H7 (cell line): ENCODE data around the gene GRM2. TPM values are rescaled to one million over a fixed set of nuclear protein-coding genes. Genes with fewer than 3 reads are reported as not detected.
"Not testable (repeated sequence)": the region's sequence is repeated elsewhere in the genome, so short reads cannot be mapped to it uniquely, and the experiment has no call there.

ENCODE experiments used
- DNase-seq: peaks from one replicate; pipeline ENCODE4 v3.0.0; 2012
- H3K27me3 ChIP-seq: 2 replicates; pipeline ENCODE4 v1.6.0; 2011; ENCODE audit warnings: mild to moderate bottlenecking, low read length; ENCODE audit not compliant: control insufficient read depth, insufficient read depth
- H3K36me3 ChIP-seq: replicated peaks from 2 replicates; pipeline ENCODE4 v1.5.1; 2011; ENCODE audit warnings: low read length; ENCODE audit not compliant: control insufficient read depth, insufficient read depth
- H3K4me3 ChIP-seq: 2 replicates; pipeline ENCODE4 v1.5.1; 2011; ENCODE audit warnings: low read depth, mild to moderate bottlenecking, control low read depth, low read length, moderate library complexity; ENCODE audit not compliant: insufficient read depth
- total RNA-seq: library from RNA; depleted of rRNA; stranded (reverse); fragments of >200 nt; shearing (Covaris generic); gene quantifications from 2 replicates; pipeline ENCODE4 v1.2.3, GENCODE V29; 2014

GRM2 gene
- total RNA-seq, 1 experiment from 2014 or later, result 3.8 TPM

GRCh38 chr3:51718547-51719409, 11.9 kb downstream of the GRM2 start:
- Histone ChIP-seq H3K36me3 (no peaks in the 10 kb centered on the region), H3K4me3 (no peak overlapping the region), H3K27me3 (no peaks in the 10 kb centered on the region)
- peak; percentile 91 for DNase-seq

- Histone ChIP-seq H3K36me3 (no peaks in the 10 kb centered on the region), H3K27me3 (no peaks in the 10 kb centered on the region), H3K4me3 (no peak overlapping the region)
- peak; percentile 61 for DNase-seq
These were observed 12.7 kb downstream of the GRM2 start for GRCh38 chr3:51719410-51720025.

GRCh38 chr3:51720292-51721061, 13.6 kb downstream of the GRM2 start:
- H3K27me3 ChIP-seq, result no peaks in the 10 kb centered on the region
- DNase-seq, result peak; percentile 8
- no peak overlapping the region for H3K4me3 ChIP-seq
- H3K36me3 ChIP-seq, result no peaks in the 10 kb centered on the region

- no peaks in the 10 kb centered on the region for H3K27me3 ChIP-seq
- H3K36me3 ChIP-seq, result no peaks in the 10 kb centered on the region
- no peak for DNase-seq
- H3K4me3 ChIP-seq, result no peak overlapping the region
These were observed 14.3 kb downstream of the GRM2 start for GRCh38 chr3:51721062-51721745.

GRCh38 chr3:51722362-51722761, 15.5 kb downstream of the GRM2 start:
- Histone ChIP-seq H3K27me3 (no peaks in the 10 kb centered on the region), H3K36me3 (no peaks in the 10 kb centered on the region), H3K4me3 (no peak overlapping the region)
- no peak for DNase-seq

- no peak for DNase-seq
- H3K4me3 ChIP-seq, result no peak overlapping the region
- no peaks in the 10 kb centered on the region for H3K27me3 ChIP-seq
- H3K36me3 ChIP-seq, result no peaks in the 10 kb centered on the region
These were observed 20.6 kb downstream of the GRM2 start for GRCh38 chr3:51727500-51727899.

- no peak for DNase-seq
- H3K36me3 ChIP-seq, result no peaks in the 10 kb centered on the region
- H3K4me3 ChIP-seq, result no peak overlapping the region
- H3K27me3 ChIP-seq, result no peaks in the 10 kb centered on the region
These were observed 22.3 kb downstream of the GRM2 start for GRCh38 chr3:51729042-51729633.

GRCh38 chr3:51733859-51734571, 27.1 kb downstream of the GRM2 start:
- no peaks in the 10 kb centered on the region for H3K27me3 ChIP-seq
- H3K36me3 ChIP-seq, result no peaks in the 10 kb centered on the region
- H3K4me3 ChIP-seq, result no peak overlapping the region
- no peak for DNase-seq

- DNase-seq, result peak; percentile 10
These were observed 27.7 kb downstream of the GRM2 start for GRCh38 chr3:51734572-51734907.

GRCh38 chr3:51735039-51735438, 28.2 kb downstream of the GRM2 start:
- no peak for DNase-seq
- no peaks in the 10 kb centered on the region for H3K36me3 ChIP-seq

More at GRCh38 chr3:51734572-51734907, 27.7 kb downstream of the GRM2 start:
- no peak overlapping the region for H3K4me3 ChIP-seq
- no peaks in the 10 kb centered on the region for H3K36me3 ChIP-seq
- H3K27me3 ChIP-seq, result no peaks in the 10 kb centered on the region

GRCh38 chr3:51735950-51736349, 29.1 kb downstream of the GRM2 start:
- DNase-seq, result no peak
- no peaks in the 10 kb centered on the region for H3K36me3 ChIP-seq
- H3K4me3 ChIP-seq, result no peak overlapping the region
- no peaks in the 10 kb centered on the region for H3K27me3 ChIP-seq

More at GRCh38 chr3:51735039-51735438, 28.2 kb downstream of the GRM2 start:
- Histone ChIP-seq H3K27me3 (no peaks in the 10 kb centered on the region), H3K4me3 (no peak overlapping the region)

GRCh38 chr3:51739110-51739509, 32.2 kb downstream of the GRM2 start:
- H3K36me3 ChIP-seq, result no peaks in the 10 kb centered on the region
- DNase-seq, result no peak
- H3K4me3 ChIP-seq, result no peak overlapping the region
- no peaks in the 10 kb centered on the region for H3K27me3 ChIP-seq

GRCh38 chr3:51742320-51742719, 35.5 kb downstream of the GRM2 start:
- not testable (repeated sequence) for H3K27me3 ChIP-seq, H3K36me3 ChIP-seq, H3K4me3 ChIP-seq, DNase-seq
